Hindlimb muscle (tissue), 1 donor: ENCODE results near the gene RFX1. TPM values are rescaled to one million over a fixed set of nuclear protein-coding genes. Genes with fewer than 3 reads are reported as not detected.
"Not testable (repeated sequence)": the region's sequence is repeated elsewhere in the genome, so short reads cannot be mapped to it uniquely, and the experiment has no call there.

Experiments used
- DNase-seq: peaks from one replicate; pipeline ENCODE4 v3.0.0-alpha.2; 2013
- polyA plus RNA-seq: library from polyadenylated mRNA; unstranded; fragments of 120-200 nt; gene quantifications from one replicate; pipeline ENCODE4 v1.2.1, GENCODE V29; 2013; ENCODE audit not compliant: insufficient read length

RFX1 gene
- 8.3 TPM for polyA plus RNA-seq

GRCh38 chr19:14006085-14006765 lies at the start of gene RFX1:
TSS of gene RFX1 (minus strand) at chr19:14006320. CDS start at chr19:13993843, 12,477 bp downstream.
- DNase-seq, result peak; percentile 99

GRCh38 chr19:14055396-14055795 lies 49.3 kb upstream of the RFX1 start:
- DNase-seq, result no peak

GRCh38 chr19:14054721-14055120 lies 48.6 kb upstream of the RFX1 start:
- DNase-seq, result no peak

GRCh38 chr19:14054099-14054498 lies 48.0 kb upstream of the RFX1 start:
- no peak for DNase-seq

GRCh38 chr19:14053500-14053899 lies 47.4 kb upstream of the RFX1 start:
- no peak for DNase-seq

GRCh38 chr19:14053032-14053431 lies 46.9 kb upstream of the RFX1 start:
- DNase-seq, result no peak

GRCh38 chr19:14052470-14052869 lies 46.4 kb upstream of the RFX1 start:
- no peak for DNase-seq

GRCh38 chr19:14051980-14052379 lies 45.9 kb upstream of the RFX1 start:
- DNase-seq, result no peak

GRCh38 chr19:14050961-14051360 lies 44.8 kb upstream of the RFX1 start:
- not testable (repeated sequence) for DNase-seq

GRCh38 chr19:14050512-14050911 lies 44.4 kb upstream of the RFX1 start:
- DNase-seq, result no peak

GRCh38 chr19:14048443-14049153 lies 42.5 kb upstream of the RFX1 start:
- no peak for DNase-seq

- DNase-seq, result not testable (repeated sequence)
Measured at GRCh38 chr19:14047866-14048265, 41.7 kb upstream of the RFX1 start.

GRCh38 chr19:14042659-14043608 lies 36.8 kb upstream of the RFX1 start:
- DNase-seq, result peak; percentile 71

GRCh38 chr19:14039181-14039580 lies 33.1 kb upstream of the RFX1 start:
- DNase-seq, result no peak

- no peak for DNase-seq
Measured at GRCh38 chr19:14035706-14036105, 29.6 kb upstream of the RFX1 start.

- not testable (repeated sequence) for DNase-seq
Measured at GRCh38 chr19:14035159-14035558, 29.0 kb upstream of the RFX1 start.

GRCh38 chr19:14033946-14034345 lies 27.8 kb upstream of the RFX1 start:
- DNase-seq, result no peak

GRCh38 chr19:14031719-14032480 lies 25.8 kb upstream of the RFX1 start, which contains the start of gene IL27RA:
TSS of gene IL27RA (plus strand) at chr19:14031762. CDS start at chr19:14031873, 111 bp downstream.
- peak; percentile 42 for DNase-seq

- no peak for DNase-seq
Measured at GRCh38 chr19:14030997-14031718, 25.0 kb upstream of the RFX1 start.

GRCh38 chr19:14028901-14029300 lies 22.8 kb upstream of the RFX1 start:
- DNase-seq, result no peak

GRCh38 chr19:14027856-14028450 lies 21.8 kb upstream of the RFX1 start, which contains the start of gene RLN3:
TSS of gene RLN3 (plus strand) at chr19:14028148. CDS start at chr19:14028205, 57 bp downstream.
- no peak for DNase-seq
